ENCODE measurements around the gene COL5A3.

DNA sequence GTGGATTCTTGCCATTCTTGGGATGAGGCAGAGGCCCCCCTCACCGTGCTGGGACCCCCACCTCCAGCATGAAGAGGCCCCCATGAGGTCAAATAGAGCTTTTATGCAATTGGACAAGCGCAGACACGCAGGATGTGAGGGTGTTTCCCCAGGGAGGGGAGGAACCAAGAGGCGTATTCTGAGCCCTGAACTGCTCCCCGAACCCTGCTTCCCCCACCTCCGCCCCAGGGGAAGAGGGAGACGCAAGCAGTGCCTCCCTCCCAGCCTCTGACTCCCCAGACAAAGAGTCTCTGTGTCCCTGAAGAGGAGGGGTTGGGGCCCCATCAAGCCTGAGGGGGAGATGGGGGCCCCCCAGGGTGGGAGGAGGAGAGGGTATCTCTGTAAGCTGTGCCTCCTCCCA, 1.7 kb upstream of the COL5A3 start:
- TF ChIP-seq, protein P1, sequence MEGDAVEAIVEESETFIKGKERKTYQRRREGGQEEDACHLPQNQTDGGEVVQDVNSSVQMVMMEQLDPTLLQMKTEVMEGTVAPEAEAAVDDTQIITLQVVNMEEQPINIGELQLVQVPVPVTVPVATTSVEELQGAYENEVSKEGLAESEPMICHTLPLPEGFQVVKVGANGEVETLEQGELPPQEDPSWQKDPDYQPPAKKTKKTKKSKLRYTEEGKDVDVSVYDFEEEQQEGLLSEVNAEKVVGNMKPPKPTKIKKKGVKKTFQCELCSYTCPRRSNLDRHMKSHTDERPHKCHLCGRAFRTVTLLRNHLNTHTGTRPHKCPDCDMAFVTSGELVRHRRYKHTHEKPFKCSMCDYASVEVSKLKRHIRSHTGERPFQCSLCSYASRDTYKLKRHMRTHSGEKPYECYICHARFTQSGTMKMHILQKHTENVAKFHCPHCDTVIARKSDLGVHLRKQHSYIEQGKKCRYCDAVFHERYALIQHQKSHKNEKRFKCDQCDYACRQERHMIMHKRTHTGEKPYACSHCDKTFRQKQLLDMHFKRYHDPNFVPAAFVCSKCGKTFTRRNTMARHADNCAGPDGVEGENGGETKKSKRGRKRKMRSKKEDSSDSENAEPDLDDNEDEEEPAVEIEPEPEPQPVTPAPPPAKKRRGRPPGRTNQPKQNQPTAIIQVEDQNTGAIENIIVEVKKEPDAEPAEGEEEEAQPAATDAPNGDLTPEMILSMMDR (IDR thresholded peaks at IDR 0.05) = no peak
- no peak for TF ChIP-seq EP300 (IDR thresholded peaks at IDR 0.05)
- TF ChIP-seq POLR2AphosphoS5 (IDR thresholded peaks at IDR 0.05) = no peak
- no peak for TF ChIP-seq POLR2A (IDR thresholded peaks at IDR 0.05)

Data from upper lobe of left lung (tissue), 4 donors.